ENCODE data around the gene SPECC1L.

SPECC1L gene

DNA sequence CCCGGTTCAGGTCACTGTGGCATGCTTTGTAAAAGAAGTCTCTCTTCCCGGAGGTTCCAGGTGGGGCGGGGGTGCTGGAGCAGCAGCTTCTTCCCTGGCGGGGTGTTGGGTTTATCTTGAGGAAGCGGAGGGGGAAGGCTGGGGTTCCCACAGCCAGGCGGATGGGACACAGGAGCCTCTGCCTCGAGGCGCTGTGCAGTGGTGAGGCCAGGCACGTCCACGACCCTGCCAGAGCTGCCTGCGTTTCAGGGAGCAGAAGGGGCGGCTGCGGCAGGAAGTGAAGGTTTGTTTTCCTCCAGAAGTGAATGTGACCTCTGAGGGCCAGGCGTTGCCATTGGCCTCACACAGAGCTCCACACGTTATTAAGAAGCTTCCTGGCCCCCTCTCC, 136.6 kb downstream of the SPECC1L start:
- TF ChIP-seq, protein P1, sequence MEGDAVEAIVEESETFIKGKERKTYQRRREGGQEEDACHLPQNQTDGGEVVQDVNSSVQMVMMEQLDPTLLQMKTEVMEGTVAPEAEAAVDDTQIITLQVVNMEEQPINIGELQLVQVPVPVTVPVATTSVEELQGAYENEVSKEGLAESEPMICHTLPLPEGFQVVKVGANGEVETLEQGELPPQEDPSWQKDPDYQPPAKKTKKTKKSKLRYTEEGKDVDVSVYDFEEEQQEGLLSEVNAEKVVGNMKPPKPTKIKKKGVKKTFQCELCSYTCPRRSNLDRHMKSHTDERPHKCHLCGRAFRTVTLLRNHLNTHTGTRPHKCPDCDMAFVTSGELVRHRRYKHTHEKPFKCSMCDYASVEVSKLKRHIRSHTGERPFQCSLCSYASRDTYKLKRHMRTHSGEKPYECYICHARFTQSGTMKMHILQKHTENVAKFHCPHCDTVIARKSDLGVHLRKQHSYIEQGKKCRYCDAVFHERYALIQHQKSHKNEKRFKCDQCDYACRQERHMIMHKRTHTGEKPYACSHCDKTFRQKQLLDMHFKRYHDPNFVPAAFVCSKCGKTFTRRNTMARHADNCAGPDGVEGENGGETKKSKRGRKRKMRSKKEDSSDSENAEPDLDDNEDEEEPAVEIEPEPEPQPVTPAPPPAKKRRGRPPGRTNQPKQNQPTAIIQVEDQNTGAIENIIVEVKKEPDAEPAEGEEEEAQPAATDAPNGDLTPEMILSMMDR (IDR thresholded peaks at IDR 0.05; ENCODE audit: low read length, missing control alignments) = no peak
- DNase-seq (ENCODE audit: low read depth) = no peak
- no peak overlapping the region for H3K4me3 ChIP-seq (replicated peaks; ENCODE audit: low read depth, low read length)

DNA sequence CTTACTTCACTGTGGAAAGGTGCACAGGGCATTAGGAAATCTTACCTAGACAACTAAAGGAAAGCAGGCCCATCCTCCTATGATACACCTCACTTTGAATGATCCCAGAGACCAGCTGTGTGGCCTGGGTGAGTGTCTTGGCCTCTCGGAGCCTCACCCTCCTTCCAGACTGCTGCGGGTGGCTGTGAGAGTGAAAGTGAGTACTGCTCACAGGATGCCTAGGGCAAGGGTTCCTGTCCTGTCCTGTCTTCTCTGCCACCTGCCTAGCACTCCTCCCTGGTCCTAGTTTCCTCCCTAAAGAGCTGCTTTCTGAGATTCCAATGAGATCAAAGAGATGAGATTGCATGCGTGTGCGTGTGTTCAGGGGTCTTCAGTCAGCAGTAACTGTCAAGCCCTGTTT, 137.3 kb downstream of the SPECC1L start:
- no peak overlapping the region for H3K4me3 ChIP-seq (replicated peaks; ENCODE audit: low read depth, low read length)
- TF ChIP-seq, protein P1 (IDR thresholded peaks at IDR 0.05; ENCODE audit: low read length, missing control alignments) = no peak
- DNase-seq (ENCODE audit: low read depth) = no peak

DNA sequence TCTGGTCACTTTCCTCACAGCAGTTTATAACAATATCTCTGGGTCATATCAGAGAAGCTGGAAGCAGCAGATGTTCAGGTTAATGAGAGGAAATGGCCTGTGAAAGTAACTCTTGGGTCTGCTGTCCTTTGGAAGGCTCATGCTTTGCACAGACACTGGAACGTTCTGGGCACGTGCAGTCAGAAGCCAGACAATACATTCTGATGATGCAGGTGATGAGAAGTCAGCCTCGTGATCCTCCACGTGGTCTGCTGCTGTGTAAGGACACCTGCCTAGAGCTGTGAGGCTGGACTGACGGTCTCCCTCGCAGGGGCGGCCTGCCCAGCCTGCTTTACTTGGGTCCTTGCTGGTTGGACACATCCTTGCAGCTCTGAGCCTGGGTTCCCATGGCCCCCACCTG, 138.0 kb downstream of the SPECC1L start:
- no peak for DNase-seq (ENCODE audit: low read depth)
- no peak overlapping the region for H3K4me3 ChIP-seq (replicated peaks; ENCODE audit: low read depth, low read length)
- TF ChIP-seq, protein P1 (IDR thresholded peaks at IDR 0.05; ENCODE audit: low read length, missing control alignments) = no peak

DNA sequence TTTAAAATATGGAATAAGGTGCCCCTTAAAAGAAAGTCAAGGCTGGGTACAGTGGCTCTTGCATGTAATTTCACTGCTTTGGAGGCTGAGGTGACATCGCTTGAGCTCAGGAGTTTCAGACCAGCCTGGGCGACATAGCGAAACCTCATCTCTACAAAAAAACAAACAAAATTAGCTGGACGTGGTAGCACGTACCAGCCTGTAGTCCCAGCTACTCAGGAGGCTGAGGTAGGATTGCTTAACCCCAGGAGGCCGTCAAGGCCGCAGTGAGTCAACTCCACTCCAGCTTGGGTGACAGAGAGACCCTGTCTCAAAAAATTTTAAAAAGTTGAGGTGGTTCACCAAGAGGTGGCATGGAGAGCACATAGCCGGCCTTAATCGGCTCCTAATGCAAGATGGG, 139.1 kb downstream of the SPECC1L start:
- no peak overlapping the region for H3K4me3 ChIP-seq (replicated peaks; ENCODE audit: low read depth, low read length)
- DNase-seq (ENCODE audit: low read depth) = no peak
- TF ChIP-seq, protein P1 (IDR thresholded peaks at IDR 0.05; ENCODE audit: low read length, missing control alignments) = no peak

DNA sequence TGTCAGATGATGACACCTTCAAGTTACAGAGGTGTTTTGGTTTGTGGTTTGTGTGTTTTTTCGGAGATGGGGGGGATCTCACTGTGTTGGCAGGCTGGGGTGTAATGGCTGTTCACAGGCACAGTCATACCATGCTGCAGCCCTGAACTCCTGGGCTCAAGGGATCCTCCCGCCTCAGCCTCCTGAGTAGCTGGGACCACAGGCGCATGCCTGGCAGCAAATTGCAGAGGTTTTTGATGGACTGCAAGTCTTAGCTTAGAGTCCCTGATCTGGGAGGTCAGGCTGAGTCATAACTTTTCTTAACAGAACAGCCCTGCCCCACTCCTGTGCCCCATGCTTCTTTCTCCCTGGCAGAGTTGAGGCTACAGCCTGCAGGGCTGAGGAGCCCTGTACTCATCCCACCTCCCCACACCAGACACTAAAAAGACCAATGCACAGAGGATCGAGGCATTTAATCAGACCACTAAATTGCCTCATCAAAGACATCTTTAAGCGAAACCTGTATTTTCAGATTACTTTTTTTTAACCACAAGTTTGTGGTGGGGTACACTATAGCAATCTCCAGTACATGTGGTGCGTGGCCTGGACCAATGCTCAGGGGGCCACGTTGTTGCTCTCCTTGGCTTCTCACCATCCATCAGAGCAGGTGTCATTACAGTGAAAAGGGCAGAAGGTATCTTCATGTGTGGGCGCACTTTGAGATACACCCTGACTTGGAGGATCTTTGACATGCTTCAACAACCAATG, 139.7 kb downstream of the SPECC1L start:
- TF ChIP-seq, protein P1 (IDR thresholded peaks at IDR 0.05; ENCODE audit: low read length, missing control alignments) = no peak
- DNase-seq (ENCODE audit: low read depth) = no peak
- H3K4me3 ChIP-seq (replicated peaks; ENCODE audit: low read depth, low read length) = no peak overlapping the region

DNA sequence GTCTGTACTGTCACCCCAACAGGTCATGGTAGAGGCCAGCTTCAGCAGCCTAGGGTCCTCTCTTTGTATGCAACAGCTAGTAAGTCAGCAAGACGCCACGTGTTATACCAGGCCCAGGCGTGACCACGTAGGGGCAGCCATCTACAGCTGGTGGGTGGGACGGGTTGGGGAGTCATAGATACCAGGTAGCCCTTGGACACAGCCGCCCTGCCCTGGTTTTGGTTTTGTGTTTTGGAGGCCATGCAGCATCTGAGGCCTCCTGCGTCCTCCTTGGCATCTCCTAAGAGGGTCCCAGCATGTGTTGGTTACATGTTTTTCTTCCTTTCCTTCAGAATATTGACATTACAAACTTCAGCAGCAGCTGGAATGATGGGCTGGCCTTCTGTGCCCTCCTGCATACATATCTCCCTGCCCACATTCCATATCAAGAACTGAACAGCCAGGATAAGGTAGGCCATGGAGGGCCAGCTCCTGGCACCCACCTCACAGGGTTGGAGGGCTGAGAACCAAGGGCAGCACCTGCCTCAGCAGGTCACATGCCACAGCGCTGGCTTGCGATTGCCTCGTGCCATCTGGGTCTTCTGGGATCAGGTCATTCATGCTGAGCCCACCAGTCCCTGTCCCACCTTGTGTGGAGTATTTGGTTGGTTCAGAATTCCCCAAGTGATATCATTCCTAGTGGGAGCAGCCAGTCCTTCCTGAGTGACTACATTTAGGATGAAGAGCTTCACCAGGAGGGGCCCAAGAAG, 140.8 kb downstream of the SPECC1L start:
- TF ChIP-seq, protein P1 (IDR thresholded peaks at IDR 0.05; ENCODE audit: low read length, missing control alignments) = no peak
- DNase-seq (ENCODE audit: low read depth) = no peak
- H3K4me3 ChIP-seq (replicated peaks; ENCODE audit: low read depth, low read length) = no peak overlapping the region
